GM12878 (cell line): Measurements from ENCODE around the gene AANAT. TPM values are rescaled to one million over a fixed set of nuclear protein-coding genes. Genes with fewer than 3 reads are reported as not detected.

ENCODE experiments used
- ASH2L ChIP-seq: fragments of 300-600, 200-600 bp; sonication (generic); IDR thresholded peaks from 2 replicates; pipeline ENCODE4 v1.6.1; 2017; ENCODE audit warnings: low read depth, mild to moderate bottlenecking, borderline replicate concordance
- BCL11A ChIP-seq: IDR thresholded peaks from 2 replicates; pipeline ENCODE4 v1.6.1; 2011; ENCODE audit warnings: low read depth, low read length
- BHLHE40 ChIP-seq, 2 experiments: fragments of 450-650 bp in 1 of 2; IDR thresholded peaks; 2 replicates each; pipeline ENCODE4 v1.6.1; 2011 to 2017; ENCODE audit warnings: low read depth in 2 of 2, borderline replicate concordance in 1 of 2, improper control_type of control experiment in 1 of 2, low read length in 1 of 2, mild to moderate bottlenecking in 1 of 2
- IKZF1 ChIP-seq: fragments of 450-650 bp; conservative IDR thresholded peaks from 2 replicates; pipeline ENCODE4 v1.6.1; 2017; ENCODE audit warnings: antibody characterized with exemption, mild to moderate bottlenecking
- LARP7 ChIP-seq: fragments of 450-650 bp; IDR thresholded peaks from 2 replicates; pipeline ENCODE4 v1.6.1; 2017; ENCODE audit warnings: mild to moderate bottlenecking
- MXI1 ChIP-seq: fragments of 150-350 bp; IDR thresholded peaks from 2 replicates; pipeline ENCODE4 v1.6.1; 2011; ENCODE audit warnings: low read depth, mild to moderate bottlenecking, inconsistent platforms, low read length, improper control_type of control experiment
- SMARCA5 ChIP-seq: fragments of 450-650 bp; IDR thresholded peaks from 2 replicates; pipeline ENCODE4 v1.6.1; 2017; ENCODE audit warnings: mild to moderate bottlenecking
- TBL1XR1 ChIP-seq: IDR thresholded peaks from 2 replicates; pipeline ENCODE4 v1.6.1; 2012; ENCODE audit warnings: low read depth, low read length, improper control_type of control experiment
- YY1 ChIP-seq: IDR thresholded peaks from 2 replicates; pipeline ENCODE4 v1.6.1; 2011; ENCODE audit warnings: low read depth, mild to moderate bottlenecking, low read length
- ZNF217 ChIP-seq: fragments of 450-650 bp; IDR thresholded peaks from 2 replicates; pipeline ENCODE4 v1.6.1; 2017; ENCODE audit warnings: antibody characterized with exemption, mild to moderate bottlenecking
- polyA plus RNA-seq, 11 experiments: library from polyadenylated mRNA; depleted of rRNA in 4 of 11; unstranded in 6 of 11; stranded (reverse) in 5 of 11; fragments of >200 nt; fragmentation: Nextera tagmentation in 4 of 11; fragmentation: Illumina TruSeq in 1 of 11; extraction: Ambion mirVana in 4 of 11; extraction: Trizol in 1 of 11; gene quantifications; 1 replicate in 1 of 11; 2 replicates in 10 of 11; pipeline versions ENCODE4 v1.2.1 to v1.2.3, GENCODE V29; 2011 to 2016; ENCODE audit warnings: inconsistent platforms in 2 of 11, missing spikeins in 2 of 11, low read depth in 1 of 11
- total RNA-seq, 4 experiments: library from RNA; depleted of rRNA in 3 of 4; stranded (reverse); fragments of >200 nt in 3 of 4; fragmentation: Illumina TruSeq in 1 of 4; extraction: Trizol in 1 of 4; gene quantifications; 2 replicates each; pipeline versions ENCODE4 v1.2.1 to v1.2.3, GENCODE V29; 2013 to 2021
- TF ChIP-seq, protein P1 (sequence below): fragments of 450-650 bp; conservative IDR thresholded peaks from 2 replicates; pipeline ENCODE4 v1.6.1; 2017; ENCODE audit warnings: mild to moderate bottlenecking, moderate library complexity
- TF ChIP-seq, protein P2 (sequence below): IDR thresholded peaks from 2 replicates; pipeline ENCODE4 v1.6.1; 2012; ENCODE audit warnings: low read depth, low read length, improper control_type of control experiment

Gene AANAT
- total and polyA plus RNA-seq, 10 of the 15 experiments (the other 5 are each of a cell fraction or from before 2014, with no cell fraction given), result 0.23 TPM; not detected in 9

DNA sequence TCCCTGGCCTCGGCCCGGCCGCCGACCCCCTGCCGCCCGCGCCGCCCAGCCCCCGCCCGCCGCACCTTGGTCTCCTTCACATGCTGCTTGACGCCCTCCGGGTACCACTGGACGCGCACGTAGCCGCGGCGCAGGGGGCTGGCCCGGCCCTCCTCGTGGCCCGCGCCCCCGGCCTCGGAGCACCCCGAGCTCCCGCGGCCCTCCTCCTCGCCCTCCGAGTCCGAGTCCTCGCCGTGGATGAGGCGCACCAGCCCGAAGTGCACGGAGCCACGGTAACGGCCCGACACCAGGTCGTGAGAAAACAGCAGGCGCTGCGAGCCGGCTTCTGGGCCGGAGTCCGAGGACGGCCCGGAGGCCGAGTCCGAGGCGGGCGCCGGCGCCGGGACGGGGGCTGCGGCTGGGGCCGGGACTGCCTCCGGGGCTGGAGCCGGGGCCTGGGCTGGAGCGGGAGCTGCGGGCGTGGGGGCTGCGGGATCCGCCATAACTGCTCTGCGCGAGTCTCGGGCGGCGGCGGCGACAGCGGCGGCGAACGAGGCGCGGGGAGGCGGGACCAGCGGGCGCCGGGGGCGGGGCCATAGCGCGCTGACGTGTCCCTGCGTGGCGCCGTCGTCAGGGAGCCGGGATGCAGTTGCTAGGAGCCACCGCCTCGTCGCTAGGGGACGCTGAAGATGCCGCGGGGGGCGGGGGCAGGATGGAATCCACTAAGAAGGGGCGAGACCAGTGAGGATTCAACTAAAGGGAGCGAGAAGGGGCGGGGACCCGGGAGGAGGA, 14.6 kb upstream of the AANAT start, which contains the start of gene UBE2O (continued):
- TF ChIP-seq, protein P1, sequence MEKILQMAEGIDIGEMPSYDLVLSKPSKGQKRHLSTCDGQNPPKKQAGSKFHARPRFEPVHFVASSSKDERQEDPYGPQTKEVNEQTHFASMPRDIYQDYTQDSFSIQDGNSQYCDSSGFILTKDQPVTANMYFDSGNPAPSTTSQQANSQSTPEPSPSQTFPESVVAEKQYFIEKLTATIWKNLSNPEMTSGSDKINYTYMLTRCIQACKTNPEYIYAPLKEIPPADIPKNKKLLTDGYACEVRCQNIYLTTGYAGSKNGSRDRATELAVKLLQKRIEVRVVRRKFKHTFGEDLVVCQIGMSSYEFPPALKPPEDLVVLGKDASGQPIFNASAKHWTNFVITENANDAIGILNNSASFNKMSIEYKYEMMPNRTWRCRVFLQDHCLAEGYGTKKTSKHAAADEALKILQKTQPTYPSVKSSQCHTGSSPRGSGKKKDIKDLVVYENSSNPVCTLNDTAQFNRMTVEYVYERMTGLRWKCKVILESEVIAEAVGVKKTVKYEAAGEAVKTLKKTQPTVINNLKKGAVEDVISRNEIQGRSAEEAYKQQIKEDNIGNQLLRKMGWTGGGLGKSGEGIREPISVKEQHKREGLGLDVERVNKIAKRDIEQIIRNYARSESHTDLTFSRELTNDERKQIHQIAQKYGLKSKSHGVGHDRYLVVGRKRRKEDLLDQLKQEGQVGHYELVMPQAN, result peak; percentile 92
- TF ChIP-seq BHLHE40 (IDR thresholded peaks at IDR 0.05; ENCODE audit: borderline replicate concordance in 1 of 2, low read depth in 2 of 2, low read length in 1 of 2) (peak in 1 of 2 experiments; percentile 62; a peak in 2 of 4 replicates), BCL11A (no peak), YY1 (peak; percentile 94), LARP7 (peak; percentile 83), TBL1XR1 (peak; percentile 31; the same call in 1 of the 2 replicates), MXI1 (peak; percentile 99), ZNF217 (peak; percentile 61; the same call in 1 of the 2 replicates), IKZF1 (peak; percentile 70), SMARCA5 (peak; percentile 76; the same call in 1 of the 2 replicates), ASH2L (no peak)
- TF ChIP-seq, protein P2, sequence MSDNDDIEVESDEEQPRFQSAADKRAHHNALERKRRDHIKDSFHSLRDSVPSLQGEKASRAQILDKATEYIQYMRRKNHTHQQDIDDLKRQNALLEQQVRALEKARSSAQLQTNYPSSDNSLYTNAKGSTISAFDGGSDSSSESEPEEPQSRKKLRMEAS, result peak; percentile 21; the same call in 1 of the 2 replicates
